ENCODE measurements around the gene ZNF783.

GRCh38 chr7:149225106-149225505, 36.9 kb upstream of the ZNF783 start:
- no peak for TF ChIP-seq NFRKB (IDR thresholded peaks at IDR 0.05)
- TF ChIP-seq SP1 (IDR thresholded peaks at IDR 0.05) = no peak
- no peak for TF ChIP-seq FOXM1 (IDR thresholded peaks at IDR 0.05; ENCODE audit: borderline replicate concordance)
- no peak for TF ChIP-seq FOXA1 (IDR thresholded peaks at IDR 0.05)
- no peak for TF ChIP-seq SUZ12 (IDR thresholded peaks at IDR 0.05)
- TF ChIP-seq BHLHE40 (IDR thresholded peaks at IDR 0.05; ENCODE audit: borderline replicate concordance) = no peak
- no peak for TF ChIP-seq FOXK2 (IDR thresholded peaks at IDR 0.05)
- TF ChIP-seq TARDBP (IDR thresholded peaks at IDR 0.05) = no peak

All from HEK293T (cell line).